ENCODE measurements around the gene C1orf52. TPM values are rescaled to one million over a fixed set of nuclear protein-coding genes. Genes with fewer than 3 reads are reported as not detected.
A peak's percentile ranks its signal among the peaks of the same experiment; 100 is the strongest.

C1orf52 gene
- total and polyA plus RNA-seq, 9 of the 15 experiments (the other 6 are each of a cell fraction or from before 2014, with no cell fraction given) = 17.0 to 38.5 (median 33.0) TPM

GRCh38 chr1:85259118-85259911 lies at the start of gene C1orf52 (continued):
- TF ChIP-seq U2AF2 (optimal IDR thresholded peaks at IDR 0.05; ENCODE audit: low read depth, low read length) (no peak), POLR2AphosphoS2 (IDR thresholded peaks at IDR 0.05; ENCODE audit: low read length) (peak; percentile 69; the same call in 1 of the 2 replicates), TCF7L2 (IDR thresholded peaks at IDR 0.05; ENCODE audit: low read depth, low read length) (no peak), ZNF699 (CRISPR knock-in tag; IDR thresholded peaks at IDR 0.05; ENCODE audit: insufficient replicate concordance) (no peak), HMGXB4 (CRISPR knock-in tag; IDR thresholded peaks at IDR 0.05) (no peak), NR1H2 (CRISPR knock-in tag; IDR thresholded peaks at IDR 0.05) (0 out of 2 replicates have a peak, but pooled peaks have one; percentile 29), KDM1A (IDR thresholded peaks at IDR 0.05) (no peak), SMARCC2 (IDR thresholded peaks at IDR 0.05; ENCODE audit: low read depth) (no peak), BACH1 (tag; IDR thresholded peaks at IDR 0.05) (no peak), HMG20B (CRISPR knock-in tag; IDR thresholded peaks at IDR 0.05) (no peak), HDAC3 (IDR thresholded peaks at IDR 0.05; ENCODE audit: borderline replicate concordance, partially characterized antibody) (no peak), KLF10 (CRISPR knock-in tag; IDR thresholded peaks at IDR 0.05) (no peak), FOS (IDR thresholded peaks at IDR 0.05; ENCODE audit: extremely low read depth, insufficient read length) (no peak), KAT7 (CRISPR knock-in tag; IDR thresholded peaks at IDR 0.05; ENCODE audit: borderline replicate concordance) (peak; percentile 47; the same call in 1 of the 2 replicates), FOXA3 (CRISPR knock-in tag; conservative IDR thresholded peaks at IDR 0.05 in 1 of 2, IDR thresholded peaks at IDR 0.05 in 1 of 2) (no peak), PHF8 (IDR thresholded peaks at IDR 0.05; ENCODE audit: borderline replicate concordance, low read length) (peak; percentile 96), ETV6 (IDR thresholded peaks at IDR 0.05; ENCODE audit: borderline replicate concordance in 1 of 2, low read depth in 2 of 2, low read length in 1 of 2) (no peak), ETV6 (CRISPR knock-in tag; IDR thresholded peaks at IDR 0.05; ENCODE audit: borderline replicate concordance) (no peak), CREB5 (CRISPR knock-in tag; IDR thresholded peaks at IDR 0.05) (no peak), ZNF133 (CRISPR knock-in tag; IDR thresholded peaks at IDR 0.05) (no peak), ZNF561 (CRISPR knock-in tag; conservative IDR thresholded peaks at IDR 0.05) (no peak)
- TF ChIP-seq, protein P1, sequence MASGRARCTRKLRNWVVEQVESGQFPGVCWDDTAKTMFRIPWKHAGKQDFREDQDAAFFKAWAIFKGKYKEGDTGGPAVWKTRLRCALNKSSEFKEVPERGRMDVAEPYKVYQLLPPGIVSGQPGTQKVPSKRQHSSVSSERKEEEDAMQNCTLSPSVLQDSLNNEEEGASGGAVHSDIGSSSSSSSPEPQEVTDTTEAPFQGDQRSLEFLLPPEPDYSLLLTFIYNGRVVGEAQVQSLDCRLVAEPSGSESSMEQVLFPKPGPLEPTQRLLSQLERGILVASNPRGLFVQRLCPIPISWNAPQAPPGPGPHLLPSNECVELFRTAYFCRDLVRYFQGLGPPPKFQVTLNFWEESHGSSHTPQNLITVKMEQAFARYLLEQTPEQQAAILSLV (tag; IDR thresholded peaks at IDR 0.05) = no peak
- TF ChIP-seq, protein P2, sequence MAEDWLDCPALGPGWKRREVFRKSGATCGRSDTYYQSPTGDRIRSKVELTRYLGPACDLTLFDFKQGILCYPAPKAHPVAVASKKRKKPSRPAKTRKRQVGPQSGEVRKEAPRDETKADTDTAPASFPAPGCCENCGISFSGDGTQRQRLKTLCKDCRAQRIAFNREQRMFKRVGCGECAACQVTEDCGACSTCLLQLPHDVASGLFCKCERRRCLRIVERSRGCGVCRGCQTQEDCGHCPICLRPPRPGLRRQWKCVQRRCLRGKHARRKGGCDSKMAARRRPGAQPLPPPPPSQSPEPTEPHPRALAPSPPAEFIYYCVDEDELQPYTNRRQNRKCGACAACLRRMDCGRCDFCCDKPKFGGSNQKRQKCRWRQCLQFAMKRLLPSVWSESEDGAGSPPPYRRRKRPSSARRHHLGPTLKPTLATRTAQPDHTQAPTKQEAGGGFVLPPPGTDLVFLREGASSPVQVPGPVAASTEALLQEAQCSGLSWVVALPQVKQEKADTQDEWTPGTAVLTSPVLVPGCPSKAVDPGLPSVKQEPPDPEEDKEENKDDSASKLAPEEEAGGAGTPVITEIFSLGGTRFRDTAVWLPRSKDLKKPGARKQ (CRISPR knock-in tag; IDR thresholded peaks at IDR 0.05) = no peak
